ENCODE results near the gene VASH1. TPM values are rescaled to one million over a fixed set of nuclear protein-coding genes. Genes with fewer than 3 reads are reported as not detected.

The VASH1 gene
- total and polyA plus RNA-seq, 2 of the 13 experiments (the other 11 are each of a cell fraction or from before 2014, with no cell fraction given) = 0.11 to 0.24 TPM

- POLR2A ChIA-PET = interaction anchor here (0.7 to 3.8 kb wide), 6 partner anchors 9 to 1448 kb away, joined by 3 to 62 read pairs (median 3); no protein-coding TSS in a partner anchor
- no TSS peak for BruUV-seq (replicated peaks)
- in situ Hi-C loops (cut with HindIII; ENCODE audit: extremely low pct_ligation_motif_present, low pct_unique_long_range_greater_than_20kb) (no loop called here), intact Hi-C loops (cut with micrococcal nuclease; ENCODE audit: unreplicated experiment) (no loop called here)
- H3K27ac ChIP-seq (ENCODE audit: extremely low read length, insufficient read depth, low read length) = peak overlapping the region; percentile 56
- H3K4me2 ChIP-seq (ENCODE audit: low read depth, low read length) = peak overlapping the region; percentile 92
- H3K9me3 ChIP-seq (ENCODE audit: low read length) = no peaks in the 10 kb centered on the region
- no peak overlapping the region for H2AFZ ChIP-seq (ENCODE audit: low read length)
- CTCF ChIA-PET (ENCODE audit: low intra/inter-chr PET ratio, low total read pairs) = interaction anchor here (1.0 kb wide), 1 partner anchor 101 kb away, joined by 3 read pairs; no protein-coding TSS in a partner anchor
- DNase-seq (ENCODE audit: low spot score) (peak; percentile 80), FAIRE-seq (peak; percentile 94), ATAC-seq (peak; percentile 79)
- H4K20me1 ChIP-seq (ENCODE audit: insufficient read depth, low read length) = no peaks in the 10 kb centered on the region
- H3K9ac ChIP-seq (ENCODE audit: insufficient read depth, low read depth, low read length) = peak overlapping the region; percentile 48
- H3K79me2 ChIP-seq (ENCODE audit: insufficient read depth, low read length) = peaks cover 2% of the 10 kb centered on the region
- peaks cover 22% of the 10 kb centered on the region for H3K4me1 ChIP-seq (ENCODE audit: insufficient read depth, low read length)
- peaks cover 3 to 28% of the 10 kb centered on the region in 2 experiments; a peak in 3 of 5 replicates for H3K36me3 ChIP-seq (replicated peaks in 1 of 2; ENCODE audit: control insufficient read depth in 1 of 2, insufficient read depth in 2 of 2, low read length in 2 of 2)
- H3K27me3 ChIP-seq (ENCODE audit: control insufficient read depth in 1 of 2, insufficient read depth in 2 of 2, low read length in 2 of 2) = 0 out of 5 replicates have a peak, but pooled peaks cover 0 to 4% of the 10 kb centered on the region in 2 experiments
- 3% methylated on average over 8 of the region's 9 CpGs for WGBS (ENCODE audit: low lambda C conversion rate)
- H3K4me3 ChIP-seq (replicated peaks in 1 of 3; ENCODE audit: insufficient read depth in 1 of 3, low read depth in 2 of 3, low read length in 3 of 3) = peak overlapping the region; percentile 78 to 96 (median 87); a peak in 5 of 6 replicates
- no peak for TF ChIP-seq ZNF552 (CRISPR knock-in tag; IDR thresholded peaks at IDR 0.05; ENCODE audit: borderline replicate concordance)
- TF ChIP-seq YEATS2 (CRISPR knock-in tag; IDR thresholded peaks at IDR 0.05; ENCODE audit: borderline replicate concordance) = no peak
- no peak for TF ChIP-seq HOXA5 (CRISPR knock-in tag; IDR thresholded peaks at IDR 0.05)
- TF ChIP-seq ZNF12 (CRISPR knock-in tag; IDR thresholded peaks at IDR 0.05) = no peak
- TF ChIP-seq MAZ (IDR thresholded peaks at IDR 0.05; ENCODE audit: borderline replicate concordance, low read depth, low read length) = no peak
- no peak for TF ChIP-seq MAZ (CRISPR knock-in tag; IDR thresholded peaks at IDR 0.05; ENCODE audit: low read depth)
- TF ChIP-seq ZNF710 (CRISPR knock-in tag; IDR thresholded peaks at IDR 0.05; ENCODE audit: borderline replicate concordance) = no peak
- peak; percentile 73 for TF ChIP-seq CEBPG (CRISPR knock-in tag; IDR thresholded peaks at IDR 0.05)
- TF ChIP-seq SRSF4 (IDR thresholded peaks at IDR 0.05; ENCODE audit: low read depth, low read length, poor library complexity, severe bottlenecking) = no peak
- peak; percentile 72 for TF ChIP-seq CTCF (CRISPR knock-in tag; IDR thresholded peaks at IDR 0.05)
- TF ChIP-seq SIX1 (CRISPR knock-in tag; IDR thresholded peaks at IDR 0.05; ENCODE audit: borderline replicate concordance) = no peak
- no peak for TF ChIP-seq RNF2 (conservative IDR thresholded peaks at IDR 0.05; ENCODE audit: low read depth)
- TF ChIP-seq ZUFSP (CRISPR knock-in tag; IDR thresholded peaks at IDR 0.05; ENCODE audit: borderline replicate concordance) = no peak
- TF ChIP-seq SRSF1 (optimal IDR thresholded peaks at IDR 0.05; ENCODE audit: low read depth, low read length) = no peak
- TF ChIP-seq ZNF737 (CRISPR knock-in tag; IDR thresholded peaks at IDR 0.05; ENCODE audit: borderline replicate concordance) = no peak
- TF ChIP-seq PREB (CRISPR knock-in tag; IDR thresholded peaks at IDR 0.05) = no peak
- TF ChIP-seq MEF2D (CRISPR knock-in tag; IDR thresholded peaks at IDR 0.05) = no peak
- TF ChIP-seq TEAD2 (CRISPR knock-in tag; IDR thresholded peaks at IDR 0.05) = no peak
- TF ChIP-seq MXD4 (CRISPR knock-in tag; IDR thresholded peaks at IDR 0.05) = no peak
Observed at GRCh38 chr14:76810953-76811400, 49.7 kb downstream of the VASH1 start.
